DMS53 (cell line): ENCODE results near the gene OLFM2.
A peak's percentile ranks its signal among the peaks of the same experiment; 100 is the strongest.
"Not testable (repeated sequence)": the region's sequence is repeated elsewhere in the genome, so short reads cannot be mapped to it uniquely, and the experiment has no call there.

Experiments used
- DNase-seq: peaks from one replicate; lab custom pipeline; 2025; lab: John Stamatoyannopoulos, UW

OLFM2 gene

DNA sequence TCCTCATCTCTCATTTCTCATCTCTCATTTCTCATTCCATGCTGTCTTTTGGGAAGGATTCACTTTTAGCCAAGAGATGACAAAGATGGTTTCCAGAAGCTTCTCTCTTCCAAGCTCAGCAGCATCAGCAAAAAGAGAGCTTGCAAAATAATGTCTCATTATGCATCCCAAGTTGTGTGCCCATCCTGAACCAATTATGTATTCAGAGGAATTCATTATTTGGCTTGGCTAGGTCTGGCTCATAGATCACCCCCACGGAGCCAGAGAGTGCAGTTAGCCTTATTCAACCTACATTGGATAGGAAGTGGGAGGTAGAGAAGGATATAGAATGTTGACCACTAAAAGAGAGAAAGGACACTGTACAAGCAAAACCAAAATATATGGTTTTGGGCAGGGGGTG lies 5.4 kb upstream of the OLFM2 start:
- DNase-seq, result no peak

GRCh38 chr19:9941231-9941630 lies 4.9 kb upstream of the OLFM2 start:
- DNase-seq, result no peak

GRCh38 chr19:9940778-9941177 lies 4.5 kb upstream of the OLFM2 start:
- DNase-seq, result no peak

- DNase-seq, result no peak
These were observed 3.1 kb upstream of the OLFM2 start for GRCh38 chr19:9939301-9939913.

- DNase-seq, result no peak
These were observed 691 bp upstream of the OLFM2 start for GRCh38 chr19:9937001-9937411.

DNA sequence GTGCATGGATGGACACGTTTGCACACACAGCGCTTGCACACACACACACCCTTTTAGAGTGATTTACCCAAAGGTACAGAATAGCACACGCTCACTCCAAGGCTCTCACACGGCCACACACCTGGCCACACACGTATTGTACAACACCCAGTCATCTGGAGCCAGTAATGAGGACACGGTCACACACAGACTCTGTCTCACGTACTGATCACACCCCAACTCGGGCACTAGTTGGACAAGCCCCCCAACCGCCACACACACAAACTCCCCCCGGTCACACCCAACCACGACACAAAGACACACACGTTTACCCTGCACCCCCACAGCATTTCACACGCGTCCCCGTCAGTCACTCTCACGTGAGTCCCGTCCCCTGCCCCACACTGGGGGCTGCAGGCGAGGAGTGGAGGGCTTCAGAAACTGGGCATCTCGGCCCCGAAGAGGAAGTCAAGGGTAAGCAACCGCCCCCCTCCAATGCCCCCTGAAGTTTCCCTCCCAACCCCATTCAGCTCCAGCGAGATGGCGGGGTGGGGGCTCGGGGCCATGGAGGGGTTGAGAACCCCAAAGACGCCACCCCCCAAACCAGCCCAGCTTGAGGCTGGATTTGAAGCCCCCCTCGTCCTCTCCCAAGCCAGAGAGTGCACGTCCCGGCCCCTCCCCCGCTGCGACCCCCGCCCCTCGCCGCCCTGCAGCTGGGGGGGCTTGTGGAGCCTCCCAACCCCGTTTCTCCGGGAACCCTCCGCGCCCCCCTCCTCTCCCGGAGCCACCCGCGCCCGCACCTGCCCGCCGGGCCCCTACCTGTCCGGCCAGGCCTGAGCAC lies 599 bp downstream of the OLFM2 start:
- DNase-seq, result no peak

- DNase-seq, result peak; percentile 54
These were observed 2.0 kb downstream of the OLFM2 start for GRCh38 chr19:9934132-9934950.

DNA sequence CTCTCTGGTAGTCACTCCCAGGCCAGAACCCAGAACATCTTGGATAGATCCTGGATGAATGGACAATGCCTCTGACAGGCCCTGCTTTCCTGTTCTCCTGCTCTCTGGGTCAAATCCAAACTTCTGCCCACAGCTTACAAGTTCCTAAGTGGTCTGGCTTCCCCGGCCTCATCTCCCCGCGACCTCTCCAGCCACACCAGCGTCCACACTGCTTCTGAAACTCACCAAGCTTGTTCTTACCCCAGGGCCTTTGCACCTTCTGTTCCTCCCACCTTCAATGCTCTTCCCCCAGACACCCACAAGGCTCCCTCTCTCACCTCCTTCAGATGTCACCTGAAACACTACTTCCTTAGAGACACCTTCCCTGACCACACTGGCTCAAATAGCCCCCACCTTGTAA lies 3.5 kb downstream of the OLFM2 start:
- no peak for DNase-seq

- no peak for DNase-seq
These were observed 4.7 kb downstream of the OLFM2 start for GRCh38 chr19:9931629-9932028.

DNA sequence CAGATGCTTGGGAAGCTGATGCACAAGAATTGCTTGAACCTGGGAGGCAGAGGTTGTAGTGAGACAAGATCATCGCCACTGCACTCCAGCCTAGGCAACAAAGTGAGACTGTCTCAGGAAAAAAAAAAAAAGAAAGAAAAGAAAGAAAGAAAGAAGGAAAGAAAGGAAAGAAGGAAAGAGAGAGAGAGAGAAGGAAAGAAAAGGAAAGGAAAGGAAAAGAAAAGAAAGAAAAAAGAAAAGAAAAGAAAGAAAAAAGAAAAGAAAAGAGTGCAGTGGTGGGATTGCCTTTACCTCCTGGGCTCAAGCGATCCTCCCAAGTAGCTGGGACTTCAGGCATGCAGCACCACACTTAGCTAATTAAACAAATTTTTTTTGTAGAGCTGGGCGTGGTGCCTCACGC lies 12.9 kb downstream of the OLFM2 start:
- no peak for DNase-seq

DNA sequence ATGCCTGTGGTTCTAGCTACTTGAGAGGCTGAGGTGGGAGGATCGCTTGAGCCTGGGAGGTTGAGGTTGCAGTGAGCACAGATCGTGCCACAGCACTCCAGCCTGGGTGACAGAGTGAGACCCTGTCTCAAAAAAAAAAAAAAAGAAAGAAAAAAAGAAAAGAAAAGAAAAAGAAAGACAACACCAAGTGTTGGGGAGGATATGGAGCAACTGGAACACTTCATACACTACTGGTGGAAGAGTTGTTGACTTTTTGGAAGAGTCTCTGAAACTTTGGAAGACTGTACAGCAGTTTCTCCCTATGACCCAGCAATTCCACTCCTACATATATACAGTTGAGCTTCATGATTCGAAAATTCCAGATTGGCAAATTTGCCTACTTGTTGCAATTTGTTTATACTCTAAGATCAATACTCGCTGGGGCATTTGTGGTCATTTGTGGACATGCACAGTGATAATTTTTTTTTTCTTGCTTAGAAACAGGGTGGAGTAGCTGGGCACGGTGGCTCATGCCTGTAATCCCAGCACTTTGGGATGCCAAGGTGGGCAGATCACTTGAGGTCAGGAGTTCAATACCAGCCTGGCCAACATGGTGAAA lies 13.4 kb downstream of the OLFM2 start:
- not testable (repeated sequence) for DNase-seq

DNA sequence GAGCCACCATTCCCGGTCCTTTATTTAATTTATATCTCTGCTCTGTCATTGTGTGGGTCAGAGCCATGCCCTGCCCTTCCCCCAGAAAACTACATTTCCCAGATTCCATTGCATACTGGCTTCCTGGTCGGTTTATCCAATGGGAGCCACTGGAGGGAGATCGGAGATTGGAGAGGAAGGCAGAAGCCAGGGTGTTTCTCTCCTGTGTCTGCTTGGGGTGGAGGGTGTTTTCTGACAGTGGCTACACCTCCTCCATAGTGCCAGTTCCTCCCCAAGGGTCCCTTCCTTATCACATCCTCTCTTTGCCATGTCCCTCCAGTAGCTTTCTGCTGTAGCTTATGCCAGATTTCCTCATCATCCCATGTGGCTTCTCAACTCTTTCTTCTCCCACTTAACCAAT lies 19.0 kb downstream of the OLFM2 start:
- DNase-seq, result peak; percentile 35

- DNase-seq, result no peak
These were observed 19.6 kb downstream of the OLFM2 start for GRCh38 chr19:9916719-9917118.

DNA sequence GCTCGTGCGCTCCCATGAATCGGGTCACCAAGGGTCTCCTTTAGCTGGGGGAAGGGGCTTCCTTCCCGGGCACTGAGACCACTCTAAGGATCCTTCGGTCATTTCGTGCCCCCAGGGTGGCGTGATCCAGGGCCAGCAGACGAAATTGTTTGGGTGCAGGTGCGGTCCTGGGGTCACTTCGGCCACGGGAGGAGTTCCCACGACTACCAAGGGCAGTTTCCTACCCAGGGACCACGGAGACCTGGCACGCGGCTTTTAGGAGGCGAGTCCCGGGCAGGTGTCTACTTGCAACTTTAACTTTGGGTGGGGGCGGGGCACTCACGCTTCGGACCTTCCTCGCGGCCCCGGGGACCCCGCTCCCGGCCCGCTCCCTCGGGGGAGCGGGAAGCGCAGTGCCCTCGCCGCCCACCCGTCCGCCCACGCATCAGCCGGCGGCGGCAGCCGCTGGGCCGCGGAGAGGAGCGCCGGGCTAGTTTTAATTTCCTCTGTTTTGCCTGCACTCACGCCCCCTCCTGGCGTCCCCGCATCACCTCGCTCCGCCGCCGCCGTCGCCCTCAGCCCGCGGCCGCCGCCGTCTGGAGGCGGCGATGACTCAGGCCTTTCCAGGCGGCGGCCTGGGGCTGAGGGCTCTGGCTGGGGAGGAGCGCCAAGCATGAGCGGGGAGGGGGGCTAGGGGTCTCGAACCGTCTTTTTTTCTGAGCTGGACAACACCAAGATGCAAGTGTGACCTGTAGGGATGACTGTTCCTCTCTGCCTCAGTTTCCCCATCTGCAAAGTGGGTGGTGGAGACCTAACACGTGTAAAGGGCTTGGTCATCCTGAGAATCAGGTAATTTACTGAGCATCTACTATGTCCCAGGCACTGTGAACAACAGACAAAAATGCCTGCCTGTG lies 21.8 kb downstream of the OLFM2 start:
- peak; percentile 85 for DNase-seq

GRCh38 chr19:9914001-9914314 lies 22.4 kb downstream of the OLFM2 start:
- DNase-seq, result no peak

DNA sequence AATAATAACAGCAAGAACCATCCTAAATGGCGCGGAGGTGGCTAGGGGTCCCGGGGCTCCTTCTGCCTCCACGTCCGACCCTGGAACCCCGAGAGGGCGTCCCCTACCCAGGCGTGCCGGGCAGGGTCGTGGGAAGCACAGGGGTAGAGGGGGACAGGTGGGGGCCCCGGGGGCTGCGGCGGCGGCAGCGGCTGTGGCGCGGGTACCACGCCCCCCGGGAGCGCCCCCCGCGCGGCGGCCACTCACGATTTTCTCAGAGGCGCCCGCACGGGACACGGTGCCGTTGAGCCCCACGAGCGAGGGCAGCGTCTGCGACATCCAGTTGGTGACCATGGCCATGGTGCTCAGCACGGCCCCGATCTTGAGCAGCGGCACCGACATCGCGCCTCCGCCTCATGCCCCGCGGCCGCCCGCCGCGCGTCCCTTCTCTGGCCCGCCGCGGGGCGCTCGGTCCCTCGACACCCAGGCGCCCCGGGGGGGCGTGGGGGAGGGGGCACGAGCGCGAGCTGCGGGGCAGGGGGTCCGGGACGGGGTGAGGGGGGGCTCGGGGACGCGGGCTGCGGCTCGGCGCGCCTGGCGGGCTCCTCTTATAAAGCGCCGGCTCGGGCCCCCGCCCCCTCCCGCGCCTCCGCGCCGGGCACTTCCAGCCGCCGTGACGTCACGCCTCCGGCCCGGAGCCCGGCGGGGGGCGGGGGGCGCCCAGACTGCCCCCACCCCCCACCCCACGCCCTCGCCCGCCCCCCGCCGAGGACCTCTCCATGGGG lies 22.9 kb downstream of the OLFM2 start:
- DNase-seq, result peak; percentile 31

GRCh38 chr19:9912551-9913236 lies 23.6 kb downstream of the OLFM2 start:
- no peak for DNase-seq

GRCh38 chr19:9911524-9912185 lies 24.7 kb downstream of the OLFM2 start:
- no peak for DNase-seq

- no peak for DNase-seq
These were observed 25.7 kb downstream of the OLFM2 start for GRCh38 chr19:9910625-9911024.

DNA sequence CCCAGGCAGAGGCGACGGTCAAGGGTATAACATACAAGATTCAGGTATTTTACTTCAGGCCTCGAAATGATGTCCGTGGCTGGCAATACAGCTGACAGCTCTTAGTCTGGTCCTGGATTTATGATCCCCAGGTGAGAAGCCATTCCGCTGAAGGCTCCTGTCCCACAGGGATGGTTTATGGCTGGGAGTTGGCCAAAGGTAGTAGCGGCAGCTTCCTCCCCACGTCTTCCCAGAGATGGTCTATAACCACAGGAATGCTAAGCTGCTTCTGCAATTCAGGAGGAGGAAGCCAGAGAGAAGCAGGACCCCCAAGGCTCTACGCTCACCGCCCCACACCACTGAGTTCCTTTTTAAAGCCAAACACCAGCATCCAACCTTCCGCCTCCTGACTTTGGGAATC lies 27.1 kb downstream of the OLFM2 start:
- no peak for DNase-seq
